ENCODE results near the gene SWSAP1.

Gene SWSAP1

DNA sequence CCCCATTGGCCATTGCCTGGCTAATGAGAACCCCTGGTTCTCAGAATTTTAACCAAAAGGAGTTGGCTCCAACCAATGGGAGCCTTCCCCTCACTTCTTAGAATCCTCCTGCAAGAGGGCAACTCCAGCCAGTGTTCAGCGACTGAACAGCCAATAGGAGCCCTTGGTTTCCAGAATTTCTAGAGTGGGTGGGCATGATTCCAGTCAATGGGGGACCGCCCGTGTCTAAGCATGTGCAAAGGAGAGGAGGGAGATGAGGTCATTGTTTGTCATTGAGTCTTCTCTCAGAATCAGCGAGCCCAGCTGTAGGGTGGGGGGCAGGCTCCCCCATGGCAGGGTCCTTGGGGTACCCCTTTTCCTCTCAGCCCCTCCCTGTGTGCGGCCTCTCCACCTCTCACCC is 9.5 kb upstream of the SWSAP1 start:
- TF ChIP-seq KLF17 (tag by site-specific recombination; IDR thresholded peaks at IDR 0.05), result 0 out of 2 replicates have a peak, but pooled peaks have one; percentile 20
- TF ChIP-seq, protein P1, sequence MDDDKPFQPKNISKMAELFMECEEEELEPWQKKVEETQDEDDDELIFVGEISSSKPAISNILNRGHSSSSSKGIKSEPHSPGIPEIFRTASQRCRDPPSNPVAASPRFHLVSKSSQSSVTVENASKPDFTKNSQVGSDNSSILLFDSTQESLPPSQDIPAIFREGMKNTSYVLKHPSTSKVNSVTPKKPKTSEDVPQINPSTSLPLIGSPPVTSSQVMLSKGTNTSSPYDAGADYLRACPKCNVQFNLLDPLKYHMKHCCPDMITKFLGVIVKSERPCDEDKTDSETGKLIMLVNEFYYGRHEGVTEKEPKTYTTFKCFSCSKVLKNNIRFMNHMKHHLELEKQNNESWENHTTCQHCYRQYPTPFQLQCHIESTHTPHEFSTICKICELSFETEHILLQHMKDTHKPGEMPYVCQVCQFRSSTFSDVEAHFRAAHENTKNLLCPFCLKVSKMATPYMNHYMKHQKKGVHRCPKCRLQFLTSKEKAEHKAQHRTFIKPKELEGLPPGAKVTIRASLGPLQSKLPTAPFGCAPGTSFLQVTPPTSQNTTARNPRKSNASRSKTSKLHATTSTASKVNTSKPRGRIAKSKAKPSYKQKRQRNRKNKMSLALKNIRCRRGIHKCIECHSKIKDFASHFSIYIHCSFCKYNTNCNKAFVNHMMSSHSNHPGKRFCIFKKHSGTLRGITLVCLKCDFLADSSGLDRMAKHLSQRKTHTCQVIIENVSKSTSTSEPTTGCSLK (tag by site-specific recombination; IDR thresholded peaks at IDR 0.05), result no peak
- peak; percentile 34; the same call in 1 of the 2 replicates for TF ChIP-seq EGR2 (tag by site-specific recombination; IDR thresholded peaks at IDR 0.05; ENCODE audit: low read depth)
- TF ChIP-seq, protein P2, sequence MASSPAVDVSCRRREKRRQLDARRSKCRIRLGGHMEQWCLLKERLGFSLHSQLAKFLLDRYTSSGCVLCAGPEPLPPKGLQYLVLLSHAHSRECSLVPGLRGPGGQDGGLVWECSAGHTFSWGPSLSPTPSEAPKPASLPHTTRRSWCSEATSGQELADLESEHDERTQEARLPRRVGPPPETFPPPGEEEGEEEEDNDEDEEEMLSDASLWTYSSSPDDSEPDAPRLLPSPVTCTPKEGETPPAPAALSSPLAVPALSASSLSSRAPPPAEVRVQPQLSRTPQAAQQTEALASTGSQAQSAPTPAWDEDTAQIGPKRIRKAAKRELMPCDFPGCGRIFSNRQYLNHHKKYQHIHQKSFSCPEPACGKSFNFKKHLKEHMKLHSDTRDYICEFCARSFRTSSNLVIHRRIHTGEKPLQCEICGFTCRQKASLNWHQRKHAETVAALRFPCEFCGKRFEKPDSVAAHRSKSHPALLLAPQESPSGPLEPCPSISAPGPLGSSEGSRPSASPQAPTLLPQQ (tag by site-specific recombination; IDR thresholded peaks at IDR 0.05), result 0 out of 2 replicates have a peak, but pooled peaks have one; percentile 31
- peak; percentile 38; the same call in 1 of the 2 replicates for TF ChIP-seq ATF2 (tag by site-specific recombination; IDR thresholded peaks at IDR 0.05; ENCODE audit: low read depth)
- TF ChIP-seq SP2 (tag by site-specific recombination; IDR thresholded peaks at IDR 0.05), result peak; percentile 59
- no peak for TF ChIP-seq HOXC10 (CRISPR knock-in tag; IDR thresholded peaks at IDR 0.05)
- TF ChIP-seq, protein P3, sequence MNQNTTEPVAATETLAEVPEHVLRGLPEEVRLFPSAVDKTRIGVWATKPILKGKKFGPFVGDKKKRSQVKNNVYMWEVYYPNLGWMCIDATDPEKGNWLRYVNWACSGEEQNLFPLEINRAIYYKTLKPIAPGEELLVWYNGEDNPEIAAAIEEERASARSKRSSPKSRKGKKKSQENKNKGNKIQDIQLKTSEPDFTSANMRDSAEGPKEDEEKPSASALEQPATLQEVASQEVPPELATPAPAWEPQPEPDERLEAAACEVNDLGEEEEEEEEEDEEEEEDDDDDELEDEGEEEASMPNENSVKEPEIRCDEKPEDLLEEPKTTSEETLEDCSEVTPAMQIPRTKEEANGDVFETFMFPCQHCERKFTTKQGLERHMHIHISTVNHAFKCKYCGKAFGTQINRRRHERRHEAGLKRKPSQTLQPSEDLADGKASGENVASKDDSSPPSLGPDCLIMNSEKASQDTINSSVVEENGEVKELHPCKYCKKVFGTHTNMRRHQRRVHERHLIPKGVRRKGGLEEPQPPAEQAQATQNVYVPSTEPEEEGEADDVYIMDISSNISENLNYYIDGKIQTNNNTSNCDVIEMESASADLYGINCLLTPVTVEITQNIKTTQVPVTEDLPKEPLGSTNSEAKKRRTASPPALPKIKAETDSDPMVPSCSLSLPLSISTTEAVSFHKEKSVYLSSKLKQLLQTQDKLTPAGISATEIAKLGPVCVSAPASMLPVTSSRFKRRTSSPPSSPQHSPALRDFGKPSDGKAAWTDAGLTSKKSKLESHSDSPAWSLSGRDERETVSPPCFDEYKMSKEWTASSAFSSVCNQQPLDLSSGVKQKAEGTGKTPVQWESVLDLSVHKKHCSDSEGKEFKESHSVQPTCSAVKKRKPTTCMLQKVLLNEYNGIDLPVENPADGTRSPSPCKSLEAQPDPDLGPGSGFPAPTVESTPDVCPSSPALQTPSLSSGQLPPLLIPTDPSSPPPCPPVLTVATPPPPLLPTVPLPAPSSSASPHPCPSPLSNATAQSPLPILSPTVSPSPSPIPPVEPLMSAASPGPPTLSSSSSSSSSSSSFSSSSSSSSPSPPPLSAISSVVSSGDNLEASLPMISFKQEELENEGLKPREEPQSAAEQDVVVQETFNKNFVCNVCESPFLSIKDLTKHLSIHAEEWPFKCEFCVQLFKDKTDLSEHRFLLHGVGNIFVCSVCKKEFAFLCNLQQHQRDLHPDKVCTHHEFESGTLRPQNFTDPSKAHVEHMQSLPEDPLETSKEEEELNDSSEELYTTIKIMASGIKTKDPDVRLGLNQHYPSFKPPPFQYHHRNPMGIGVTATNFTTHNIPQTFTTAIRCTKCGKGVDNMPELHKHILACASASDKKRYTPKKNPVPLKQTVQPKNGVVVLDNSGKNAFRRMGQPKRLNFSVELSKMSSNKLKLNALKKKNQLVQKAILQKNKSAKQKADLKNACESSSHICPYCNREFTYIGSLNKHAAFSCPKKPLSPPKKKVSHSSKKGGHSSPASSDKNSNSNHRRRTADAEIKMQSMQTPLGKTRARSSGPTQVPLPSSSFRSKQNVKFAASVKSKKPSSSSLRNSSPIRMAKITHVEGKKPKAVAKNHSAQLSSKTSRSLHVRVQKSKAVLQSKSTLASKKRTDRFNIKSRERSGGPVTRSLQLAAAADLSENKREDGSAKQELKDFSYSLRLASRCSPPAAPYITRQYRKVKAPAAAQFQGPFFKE (tag by site-specific recombination; IDR thresholded peaks at IDR 0.05; ENCODE audit: borderline replicate concordance), result no peak
- TF ChIP-seq PATZ1 (tag by site-specific recombination; IDR thresholded peaks at IDR 0.05), result peak; percentile 45; the same call in 1 of the 2 replicates
- TF ChIP-seq ZNF629 (tag by site-specific recombination; IDR thresholded peaks at IDR 0.05), result no peak
- TF ChIP-seq YY1 (tag by site-specific recombination; IDR thresholded peaks at IDR 0.05), result no peak
- ChIA-PET POLR2A (no interaction called here), CTCF (no interaction called here)
- H3K36me3 ChIP-seq (ENCODE audit: control insufficient read depth in 2 of 2, insufficient read depth in 1 of 2, low read length in 2 of 2), result peaks cover 0 to 41% of the 10 kb centered on the region in 2 experiments; a peak in 2 of 3 replicates
- H3K4me3 ChIP-seq (ENCODE audit: low read depth, low read length), result no peak overlapping the region
- H3K27ac ChIP-seq (ENCODE audit: extremely low read depth, low read depth, low read length), result no peak overlapping the region
- H3K9me3 ChIP-seq (ENCODE audit: control insufficient read depth, insufficient read depth, low read depth, low read length), result no peaks in the 10 kb centered on the region
- no peaks in the 10 kb centered on the region for H3K4me1 ChIP-seq (ENCODE audit: control insufficient read depth, insufficient read depth, low read length)
